Small intestine (tissue), 7 donors: Measurements from ENCODE around the gene VPREB1. TPM values are rescaled to one million over a fixed set of nuclear protein-coding genes. Genes with fewer than 3 reads are reported as not detected.
"Not testable (repeated sequence)": the region's sequence is repeated elsewhere in the genome, so short reads cannot be mapped to it uniquely, and the experiment has no call there.

Experiments used
- DNase-seq, 2 donors: peaks; one replicate each; pipeline versions ENCODE4 v3.0.0 to v3.0.0-alpha.2; 2013
- FAIRE-seq: peaks from 2 replicates; lab custom pipeline; 2012; peaks lifted over from hg19 to GRCh38; lab: Jason Lieb, UNC
- H3K27ac ChIP-seq, 3 donors: one replicate each; pipeline ENCODE4 v1.5.1; 2013; ENCODE audit warnings: low read length in 2 of 3, mild to moderate bottlenecking in 2 of 3, control low read depth in 1 of 3, inconsistent platforms in 1 of 3, low read depth in 1 of 3, moderate library complexity in 1 of 3
- H3K27me3 ChIP-seq, 3 donors: one replicate each; pipeline ENCODE4 v1.6.1; 2013; ENCODE audit warnings: low read length in 3 of 3, inconsistent platforms in 1 of 3; ENCODE audit not compliant: control insufficient read depth in 3 of 3, insufficient read depth in 3 of 3
- H3K36me3 ChIP-seq, 3 donors: one replicate each; pipeline ENCODE4 v1.6.1; 2013; ENCODE audit warnings: low read length in 3 of 3, inconsistent platforms in 1 of 3, low read depth in 1 of 3, mild to moderate bottlenecking in 1 of 3, moderate library complexity in 1 of 3; ENCODE audit not compliant: control insufficient read depth in 3 of 3, insufficient read depth in 2 of 3
- H3K4me1 ChIP-seq, 3 donors: one replicate each; pipeline ENCODE4 v1.6.1; 2013; ENCODE audit warnings: low read length in 2 of 3, inconsistent platforms in 1 of 3, low read depth in 1 of 3, mild to moderate bottlenecking in 1 of 3, moderate library complexity in 1 of 3; ENCODE audit not compliant: control insufficient read depth in 3 of 3, insufficient read depth in 2 of 3
- H3K4me3 ChIP-seq, 3 donors: one replicate each; pipeline ENCODE4 v1.5.1; 2013; ENCODE audit warnings: low read length in 3 of 3, control low read depth in 1 of 3, inconsistent platforms in 1 of 3, low read depth in 1 of 3, mild to moderate bottlenecking in 1 of 3, moderate library complexity in 1 of 3
- H3K9me3 ChIP-seq, 2 donors: one replicate each; pipeline ENCODE4 v1.6.1; 2013; ENCODE audit warnings: low read depth in 1 of 2, low read length in 1 of 2; ENCODE audit not compliant: control insufficient read depth in 2 of 2, insufficient read depth in 1 of 2
- WGBS, 3 donors: extraction: QIAGEN DNeasy Blood & Tissue Kit; methylation state at CpG; one replicate each; pipeline ENCODE4 v1.1.7; 2013; 5-methylcytosine and 5-hydroxymethylcytosine counted together
- polyA plus RNA-seq, 4 donors: library from polyadenylated mRNA; stranded (reverse) in 3 of 4; unstranded in 1 of 4; fragments of 200-250 nt in 3 of 4; fragments of 120-200 nt in 1 of 4; gene quantifications; one replicate each; pipeline versions ENCODE4 v1.2.1 to v1.2.3, GENCODE V29; 2013
- donor health status: healthy with polysubstance abuse.
- donor health status: control.
- donor health status: control.
- donor health status: Bipolar disorder and iron deficiency.
- donor health status: healthy.

VPREB1 gene
- polyA plus RNA-seq, 4 donors = 0.13 to 0.32 TPM; not detected in 2

DNA sequence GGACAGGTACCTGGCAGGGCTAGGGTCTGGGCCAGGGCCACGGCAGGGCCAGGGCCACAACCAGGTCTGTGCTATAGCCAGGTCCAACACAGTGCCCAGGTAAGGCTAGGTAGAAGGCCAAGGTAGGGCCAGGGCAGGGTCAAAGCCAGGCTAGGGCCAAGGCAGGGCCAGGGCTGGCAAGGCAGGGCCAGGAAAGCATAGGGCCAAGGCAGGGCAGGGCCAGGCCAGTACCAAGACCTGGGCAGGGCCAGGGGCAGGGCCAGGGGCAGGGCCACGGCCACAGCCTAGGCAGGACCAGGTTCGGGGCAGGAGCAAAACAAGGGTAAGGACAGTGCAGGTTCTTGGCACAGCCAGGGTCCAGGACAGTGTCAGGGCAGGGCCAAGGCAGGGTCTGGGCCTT lies 48.1 kb downstream of the VPREB1 start:
- peaks cover 0 to 10% (median 0%) of the 10 kb centered on the region in 3 donors for H3K36me3 ChIP-seq
- not testable (repeated sequence) for FAIRE-seq, H3K4me3 ChIP-seq, H3K4me1 ChIP-seq, H3K9me3 ChIP-seq, DNase-seq, H3K27ac ChIP-seq, H3K27me3 ChIP-seq
- WGBS, 3 donors = 79 to 93% (median 90%) methylated on average over 3 of the region's 3 CpGs

DNA sequence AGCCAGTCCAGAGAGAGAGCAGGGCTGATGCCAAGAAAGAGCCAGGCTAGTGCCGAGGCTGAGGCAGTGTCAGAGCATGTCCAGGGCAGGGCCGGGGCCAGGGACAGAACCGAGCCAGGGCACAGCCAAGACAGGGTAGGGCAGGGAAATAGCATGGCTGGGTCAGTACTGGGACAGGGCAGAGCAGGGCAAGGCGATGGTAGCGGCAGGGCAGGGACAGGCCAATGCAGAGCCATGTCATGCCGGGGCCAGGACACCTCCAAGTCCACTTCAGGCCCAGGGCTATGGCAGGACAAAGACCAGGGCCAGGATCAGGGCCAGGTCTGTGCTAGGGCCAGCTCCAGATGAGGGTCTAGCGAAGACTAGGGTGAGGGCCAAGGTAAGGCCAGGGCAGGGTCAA lies 48.9 kb downstream of the VPREB1 start:
- not testable (repeated sequence) for H3K4me1 ChIP-seq, H3K9me3 ChIP-seq, FAIRE-seq, H3K27me3 ChIP-seq, DNase-seq, H3K4me3 ChIP-seq, H3K27ac ChIP-seq
- peaks cover 0 to 10% (median 0%) of the 10 kb centered on the region in 3 donors for H3K36me3 ChIP-seq
- WGBS, 3 donors = 91 to 95% (median 93%) methylated on average over 7 of the region's 7 CpGs

DNA sequence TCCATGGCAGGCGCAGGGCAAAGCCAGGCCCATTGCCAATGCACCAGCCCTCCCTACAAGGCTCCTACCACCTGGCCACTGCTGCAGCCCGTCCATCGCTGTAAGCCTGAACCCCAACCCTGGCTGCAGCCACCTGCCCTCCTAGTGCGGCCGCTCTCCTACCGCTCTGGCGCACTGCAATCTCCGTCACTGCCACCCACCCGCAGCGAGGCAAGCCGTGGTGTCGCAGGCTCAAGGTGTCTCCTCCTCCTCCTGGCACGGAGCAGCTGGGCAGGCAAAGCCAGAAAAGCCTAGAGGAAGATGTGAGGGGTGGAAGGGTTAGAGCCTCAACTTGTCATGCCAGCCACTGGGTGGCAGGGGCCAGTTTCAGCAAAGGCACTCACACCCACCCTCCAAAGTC lies 50.1 kb downstream of the VPREB1 start:
- H3K36me3 ChIP-seq = peaks cover 0 to 10% (median 0%) of the 10 kb centered on the region in 3 donors
- not testable (repeated sequence) for H3K9me3 ChIP-seq, H3K27ac ChIP-seq, H3K4me3 ChIP-seq, H3K27me3 ChIP-seq, H3K4me1 ChIP-seq, DNase-seq, FAIRE-seq
- WGBS, 3 donors = 95 to 96% (median 96%) methylated on average over 12 to 13 of the region's 13 CpGs
